AG20443 (cell line): ENCODE measurements around the gene NEK10.
"Not testable (repeated sequence)": the region's sequence is repeated elsewhere in the genome, so short reads cannot be mapped to it uniquely, and the experiment has no call there.

ENCODE experiments used
- DNase-seq: peaks from one replicate; pipeline ENCODE4 v3.0.0; 2012; ENCODE audit warnings: low spot score, mixed read lengths

Gene NEK10

GRCh38 chr3:27368831-27369607 lies at the start of gene NEK10:
Gene NEK10, minus strand, starts transcription at chr3:27369383. Its CDS starts 16,501 bp downstream, at chr3:27352882.
- DNase-seq = peak; percentile 92

DNA sequence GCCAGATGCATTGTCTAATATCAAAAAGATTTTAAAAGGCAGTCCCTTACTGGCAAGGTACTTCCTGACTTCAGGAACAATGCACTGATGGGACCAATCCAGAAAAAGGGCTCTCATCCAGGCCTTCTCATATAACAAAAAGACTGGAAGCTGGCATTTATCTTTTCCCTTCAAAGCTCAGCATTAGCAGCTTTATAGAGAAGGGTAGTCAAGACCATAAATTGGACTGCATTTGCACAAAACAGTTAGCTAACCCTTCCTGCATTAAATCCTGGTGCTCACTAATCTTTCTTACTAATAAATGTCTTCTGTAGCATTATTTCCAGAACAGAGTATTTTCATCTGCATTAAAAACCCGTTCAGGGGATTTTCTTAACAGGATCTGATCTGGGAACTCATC lies 46.0 kb upstream of the NEK10 start:
- DNase-seq = no peak

GRCh38 chr3:27392950-27393679 lies 23.9 kb upstream of the NEK10 start:
- DNase-seq = no peak

DNA sequence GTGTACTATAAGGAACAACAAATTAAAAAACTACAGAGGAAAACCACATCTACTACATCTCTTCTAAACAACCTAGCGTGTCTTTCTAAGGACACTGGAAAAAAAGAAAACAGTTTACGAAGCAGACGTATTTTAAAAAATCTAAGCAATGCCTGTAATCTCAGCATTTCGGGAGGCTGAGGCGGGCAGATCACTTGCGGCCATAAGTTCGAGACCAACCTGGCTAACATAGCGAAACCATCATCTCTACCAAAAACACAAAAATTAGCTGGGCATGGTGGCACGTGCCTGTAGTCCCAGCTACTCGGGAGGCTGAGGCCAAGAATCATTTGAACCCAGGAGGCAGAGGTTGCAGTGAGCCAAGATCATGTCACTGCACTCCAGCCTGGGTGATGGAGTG lies 23.2 kb upstream of the NEK10 start:
- not testable (repeated sequence) for DNase-seq

DNA sequence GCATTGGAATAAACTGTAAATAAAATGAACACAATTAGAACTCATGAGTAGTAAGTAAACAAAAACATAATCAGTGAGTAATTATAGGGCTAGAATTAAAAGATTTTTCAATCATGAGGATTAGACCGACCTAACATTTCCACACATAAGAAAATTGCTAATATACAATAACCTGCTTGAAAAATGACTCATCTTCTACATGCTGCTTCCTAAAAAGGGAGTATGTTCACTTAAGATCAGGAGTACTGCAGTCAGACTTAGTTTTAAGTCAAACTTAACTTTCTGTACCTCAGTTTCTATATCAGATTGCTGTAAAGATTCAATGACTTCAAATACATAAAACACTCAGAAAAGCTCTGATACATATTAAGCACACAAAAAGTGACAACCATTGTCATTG lies 22.6 kb upstream of the NEK10 start:
- DNase-seq = no peak

DNA sequence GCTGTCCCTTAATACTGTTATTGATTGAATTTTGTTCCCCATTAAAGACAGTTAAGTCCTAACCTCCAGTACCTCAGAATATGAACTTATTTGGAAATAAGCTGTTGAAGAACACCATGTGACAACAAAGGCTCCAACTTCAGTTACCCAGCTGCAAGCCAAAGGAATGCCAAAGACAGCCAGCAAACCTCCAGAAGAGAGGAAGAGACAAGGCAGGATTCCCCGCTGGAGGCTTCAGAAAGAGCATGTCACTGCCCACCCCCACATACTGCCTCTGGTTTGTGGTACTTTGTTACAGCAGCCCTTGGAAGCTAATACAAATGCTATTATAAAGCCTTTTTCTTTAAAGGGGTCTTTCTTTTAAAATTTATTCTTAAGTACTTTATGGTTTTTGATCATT lies 18.4 kb upstream of the NEK10 start:
- no peak for DNase-seq

DNA sequence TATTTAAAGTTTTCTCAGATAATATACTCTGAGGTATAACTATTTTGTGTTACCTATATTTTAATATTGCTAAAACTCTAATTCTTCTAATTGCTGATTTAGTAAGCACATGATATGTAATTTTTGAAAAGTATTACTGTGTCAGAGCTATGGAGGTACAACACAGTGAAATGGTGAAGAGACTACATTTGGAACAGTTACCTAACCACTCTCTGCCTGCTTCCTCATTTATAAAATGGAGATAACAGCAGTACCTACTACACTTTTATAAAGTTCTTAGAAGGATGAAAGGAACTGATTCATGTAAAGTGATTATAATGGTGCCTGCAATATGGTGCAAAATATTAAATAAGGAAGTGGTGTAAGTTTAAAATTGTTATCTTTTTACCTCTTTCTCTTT lies 16.3 kb upstream of the NEK10 start:
- no peak for DNase-seq

- no peak for DNase-seq
These were observed 15.0 kb upstream of the NEK10 start for GRCh38 chr3:27384191-27384590.

DNA sequence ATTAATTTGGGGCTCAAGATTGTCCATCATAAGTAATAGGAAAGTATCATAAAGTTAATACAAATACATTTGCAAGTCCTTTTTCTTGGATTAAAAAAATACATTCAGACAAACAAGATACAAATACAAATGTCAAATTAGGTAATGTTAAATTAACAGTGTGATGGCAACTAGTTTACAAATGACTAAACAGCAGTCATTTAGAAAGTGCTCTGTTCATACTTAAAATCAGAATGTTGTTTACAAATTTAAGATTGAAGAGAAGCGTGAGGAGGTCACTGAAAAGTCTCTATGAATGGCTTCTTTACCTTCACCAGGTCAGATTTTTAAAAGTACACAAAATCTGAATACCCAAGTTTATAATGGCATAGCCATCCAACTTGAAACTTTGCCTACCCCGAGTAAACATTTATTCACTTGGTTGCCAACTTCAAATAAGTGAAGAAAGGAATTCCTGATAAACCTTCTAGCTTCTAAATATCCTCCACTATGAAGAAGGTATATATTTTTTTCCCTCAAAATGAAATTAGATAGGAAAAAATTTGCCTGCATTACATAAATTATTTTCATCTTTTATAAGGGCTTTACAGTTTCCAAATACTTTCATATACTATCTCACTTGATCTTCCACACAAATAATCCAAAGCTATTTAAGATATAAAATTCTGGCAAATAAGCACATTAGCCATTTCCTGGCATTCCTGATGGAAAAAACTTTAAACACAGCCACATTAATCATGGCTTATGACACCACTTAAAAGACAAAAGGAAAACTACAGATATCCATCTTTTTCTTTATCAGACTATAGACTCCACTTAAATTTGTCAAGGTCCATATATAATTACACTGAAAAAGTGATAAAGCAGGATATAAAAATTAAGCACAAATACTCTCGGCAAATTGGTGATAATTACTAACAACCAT lies 11.5 kb upstream of the NEK10 start:
- DNase-seq = no peak

DNA sequence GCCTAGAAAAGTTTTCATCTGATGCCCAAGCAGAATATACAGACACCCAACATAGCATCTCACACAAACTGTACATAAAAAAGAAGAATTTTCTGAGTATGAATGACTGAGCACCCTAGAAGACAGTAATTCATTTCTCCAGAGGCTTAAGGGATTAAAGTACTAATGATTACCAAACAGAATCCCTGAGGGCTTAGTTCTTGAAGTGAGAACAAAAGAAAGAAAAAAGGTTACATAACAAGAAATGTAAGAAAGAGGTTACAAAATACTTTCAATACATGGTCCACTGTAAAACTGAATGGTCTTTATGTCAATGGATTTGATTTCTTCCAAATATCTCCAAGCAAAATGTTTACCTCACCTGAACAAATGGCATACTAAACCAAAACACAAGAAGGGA lies 9.1 kb upstream of the NEK10 start:
- no peak for DNase-seq

- DNase-seq = no peak
These were observed 7.1 kb upstream of the NEK10 start for GRCh38 chr3:27376109-27376772.

GRCh38 chr3:27366062-27366591 lies 3.1 kb downstream of the NEK10 start:
- no peak for DNase-seq

DNA sequence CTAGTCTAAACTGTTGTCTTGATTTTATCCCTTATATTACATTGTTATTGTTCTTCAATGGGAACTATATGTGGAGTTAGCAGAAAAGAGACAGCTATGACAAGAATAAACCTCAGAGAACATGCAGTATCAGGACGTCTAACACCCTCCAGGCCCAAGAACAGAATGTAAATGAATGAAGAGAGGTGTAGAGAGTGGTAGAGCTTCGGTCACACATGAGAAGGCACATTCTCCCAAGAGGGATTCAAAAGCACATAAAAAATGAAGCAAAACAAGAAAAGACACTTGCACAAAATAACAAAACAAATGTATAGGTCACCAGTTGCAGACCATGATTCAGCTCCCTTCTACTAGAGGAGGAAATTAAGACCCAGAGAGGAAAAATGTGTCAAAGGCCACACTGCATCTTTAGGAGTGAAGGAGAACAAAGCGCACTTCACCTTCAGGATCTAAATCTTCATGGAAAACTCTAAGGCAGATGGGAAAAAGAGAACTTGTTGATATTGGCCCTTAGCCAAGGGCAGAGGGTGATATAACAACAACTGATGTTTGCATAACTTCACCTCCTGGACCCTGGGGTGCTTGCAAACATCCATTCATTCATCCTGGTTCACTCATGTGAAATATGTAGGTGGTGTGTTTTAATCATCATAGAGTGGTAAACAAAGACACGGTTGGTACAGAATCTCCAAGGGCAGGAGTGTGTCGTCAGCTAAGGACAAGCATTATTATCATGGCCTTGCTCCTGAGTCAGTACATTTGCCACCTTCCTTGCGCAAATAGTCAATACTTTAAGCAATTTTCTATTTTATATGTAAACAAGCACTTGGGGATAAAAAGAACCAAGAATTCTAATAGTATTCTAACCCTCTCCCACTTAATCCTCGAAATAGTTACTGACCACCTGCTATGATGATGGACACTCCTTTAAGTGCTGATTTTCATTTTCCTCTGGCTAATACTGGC lies 8.8 kb downstream of the NEK10 start:
- DNase-seq = no peak

DNA sequence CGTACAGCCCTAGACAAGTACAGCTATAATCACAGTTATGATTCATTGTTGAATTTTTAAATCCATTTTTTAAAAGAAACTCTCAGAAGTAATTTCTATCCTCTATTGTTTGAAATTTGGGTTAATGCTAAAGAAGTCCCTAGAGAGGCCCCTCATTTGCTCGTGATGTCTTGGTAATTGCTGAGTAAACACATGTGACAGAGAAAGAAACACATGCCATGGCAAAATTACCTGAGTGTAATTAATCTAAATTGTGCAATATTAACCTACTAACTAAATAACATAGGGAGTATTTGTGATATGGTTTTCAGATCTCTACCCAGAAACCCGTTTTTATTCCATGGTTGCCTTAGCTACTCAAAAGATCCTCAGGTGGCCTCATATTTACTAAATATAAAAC lies 10.8 kb downstream of the NEK10 start:
- no peak for DNase-seq

DNA sequence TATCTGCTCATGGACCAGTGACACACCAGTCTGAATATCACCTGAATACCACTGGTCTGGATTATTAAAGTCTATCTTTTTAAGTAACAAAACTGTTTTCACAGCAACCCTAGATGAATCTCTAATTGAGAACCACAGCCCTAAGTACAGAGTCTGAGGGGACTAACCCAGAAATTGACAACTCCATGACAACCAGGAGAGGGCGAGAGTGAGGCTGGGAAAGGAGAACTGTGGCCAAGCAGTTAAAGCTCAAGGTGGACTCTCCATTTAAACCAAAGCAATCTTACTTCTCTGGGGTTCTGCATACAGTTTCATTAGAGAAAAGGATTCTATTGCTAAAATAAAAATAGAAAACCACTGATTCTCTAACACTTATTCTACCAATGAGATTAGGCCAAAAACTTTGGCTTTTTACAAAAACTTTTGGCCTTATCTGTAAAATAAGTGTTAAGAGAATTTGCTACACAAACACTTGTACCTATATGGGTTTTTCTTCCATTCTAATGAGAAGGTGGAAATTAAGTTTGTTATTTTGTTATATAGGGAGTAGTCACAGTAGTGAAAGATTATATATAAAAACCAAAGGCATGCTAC lies 11.4 kb downstream of the NEK10 start:
- DNase-seq = peak; percentile 49

- no peak for DNase-seq
These were observed 12.2 kb downstream of the NEK10 start for GRCh38 chr3:27356976-27357375.

DNA sequence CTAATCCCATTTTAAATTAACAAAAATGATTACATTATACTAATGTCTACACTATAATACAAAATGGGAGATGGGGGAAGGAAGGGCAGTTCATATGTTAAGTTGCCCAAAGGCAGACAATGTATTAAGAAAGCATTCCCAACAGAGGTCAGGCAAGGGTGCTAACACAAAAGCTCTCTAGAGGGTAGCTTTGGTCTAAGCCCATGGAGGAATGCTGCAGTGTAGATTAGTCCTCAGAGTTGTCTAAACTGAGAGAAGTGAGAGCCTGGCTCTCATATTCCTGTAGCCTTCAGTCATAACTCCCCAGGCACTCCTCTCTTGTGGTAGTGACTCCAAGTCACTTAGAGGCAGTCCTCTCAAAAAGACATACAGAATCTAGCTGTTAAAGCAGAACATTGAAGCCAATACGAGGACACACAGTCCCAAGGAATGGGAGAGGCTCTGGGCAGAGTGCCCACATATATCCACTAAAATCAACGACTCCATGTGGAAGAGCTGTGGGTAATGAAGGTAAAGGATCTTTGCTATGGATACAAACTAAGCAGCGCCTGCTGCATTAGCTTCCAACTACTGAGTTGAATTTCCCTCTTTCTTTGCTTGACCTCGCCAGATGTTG lies 14.5 kb downstream of the NEK10 start:
- no peak for DNase-seq

- DNase-seq = no peak
These were observed 15.0 kb downstream of the NEK10 start for GRCh38 chr3:27354161-27354560.

DNA sequence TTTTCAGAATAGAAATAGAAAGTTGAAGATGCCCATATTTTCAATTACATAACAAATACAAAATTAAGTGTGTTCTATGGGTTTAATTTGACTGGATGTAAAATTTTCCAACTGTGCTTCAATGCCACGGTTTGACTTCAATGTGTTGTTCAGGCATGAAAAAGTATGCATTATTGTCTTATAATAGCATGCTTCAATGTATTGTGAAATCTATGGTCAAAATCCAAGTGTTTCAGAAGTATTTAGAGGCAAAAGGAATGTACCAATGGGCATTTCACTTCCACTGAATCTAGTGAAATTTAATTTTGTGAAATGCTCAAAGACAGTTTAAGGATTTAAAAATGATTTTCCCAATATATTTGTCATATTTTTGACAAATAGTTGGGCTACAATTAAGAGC lies 16.0 kb downstream of the NEK10 start:
- no peak for DNase-seq

DNA sequence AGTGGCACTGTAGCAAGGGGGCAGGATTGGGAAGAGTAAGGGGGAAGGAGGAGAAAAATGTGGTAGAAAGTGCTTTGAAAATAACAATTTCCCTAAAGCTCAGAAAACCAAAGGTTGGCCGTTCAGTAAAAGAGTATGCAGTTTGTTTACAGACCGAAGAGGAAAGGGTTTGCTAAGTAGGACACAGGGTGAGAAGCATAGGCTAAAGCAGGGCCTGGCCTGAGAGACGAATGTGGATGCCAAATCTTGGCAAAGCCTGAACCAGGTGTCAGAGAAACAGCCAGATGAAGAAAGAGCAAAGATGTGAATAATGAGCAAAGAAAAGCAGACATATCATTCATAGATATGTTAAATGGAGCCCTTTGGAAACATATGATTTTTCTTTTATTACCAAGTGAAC lies 17.1 kb downstream of the NEK10 start:
- no peak for DNase-seq
